Measurements from ENCODE around the gene TRIM67.

TRIM67 gene

DNA sequence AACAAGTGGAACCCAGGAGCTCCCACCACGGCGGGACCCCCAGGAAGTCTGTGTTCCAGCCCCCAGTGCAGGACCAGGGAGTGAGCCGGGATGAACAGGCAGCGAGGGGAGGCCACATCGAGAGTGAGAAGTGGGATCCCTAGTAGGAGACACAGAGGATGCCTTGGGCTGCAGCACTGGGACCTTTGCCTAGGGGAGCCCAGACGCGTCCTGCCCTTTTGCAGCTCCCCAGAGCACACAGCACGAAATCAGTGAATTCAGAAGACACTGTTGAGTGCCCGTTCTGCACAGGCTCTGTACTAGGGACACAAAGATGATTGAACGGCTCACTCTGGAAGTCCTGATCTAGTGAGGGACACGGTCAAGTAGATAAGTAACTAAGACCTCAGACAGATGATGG is 23.5 kb downstream of the TRIM67 start:
- DNase-seq, result no peak

DNA sequence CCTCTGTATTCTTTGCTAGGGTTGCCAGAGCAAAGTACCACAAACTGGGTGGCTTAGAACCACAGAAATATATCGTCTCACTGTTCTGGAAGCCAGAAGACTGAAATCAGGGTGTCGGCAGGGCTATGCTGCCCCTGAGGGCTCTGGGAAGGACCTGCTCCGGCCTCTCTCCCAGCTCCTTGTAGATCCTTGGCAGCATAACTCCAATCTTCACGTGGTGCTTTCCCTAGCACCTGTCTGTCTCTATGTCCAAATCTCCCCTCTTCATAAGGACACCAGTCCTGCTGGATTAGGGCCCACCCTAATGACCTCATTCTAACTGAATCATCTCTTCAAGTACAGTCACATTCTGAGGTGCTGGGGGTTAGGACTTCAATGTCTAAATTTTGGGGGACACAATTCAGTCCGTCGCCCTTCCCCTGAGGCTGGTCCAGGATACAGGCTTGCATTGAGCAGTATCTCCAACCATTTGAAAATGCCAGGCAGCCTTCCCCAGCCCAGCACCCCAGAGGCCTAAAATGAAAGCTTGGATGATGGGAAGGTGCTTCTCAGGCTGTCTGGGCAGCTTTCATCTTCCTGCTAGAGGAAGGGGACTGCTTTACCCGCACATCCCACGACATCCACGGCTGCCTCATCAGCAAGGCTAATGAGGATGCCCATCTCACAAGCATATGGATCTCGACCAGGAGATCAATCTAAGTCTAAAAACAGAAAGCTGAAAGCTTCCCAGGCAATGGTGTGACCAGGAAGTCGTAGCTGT is 24.7 kb downstream of the TRIM67 start:
- DNase-seq, result no peak

DNA sequence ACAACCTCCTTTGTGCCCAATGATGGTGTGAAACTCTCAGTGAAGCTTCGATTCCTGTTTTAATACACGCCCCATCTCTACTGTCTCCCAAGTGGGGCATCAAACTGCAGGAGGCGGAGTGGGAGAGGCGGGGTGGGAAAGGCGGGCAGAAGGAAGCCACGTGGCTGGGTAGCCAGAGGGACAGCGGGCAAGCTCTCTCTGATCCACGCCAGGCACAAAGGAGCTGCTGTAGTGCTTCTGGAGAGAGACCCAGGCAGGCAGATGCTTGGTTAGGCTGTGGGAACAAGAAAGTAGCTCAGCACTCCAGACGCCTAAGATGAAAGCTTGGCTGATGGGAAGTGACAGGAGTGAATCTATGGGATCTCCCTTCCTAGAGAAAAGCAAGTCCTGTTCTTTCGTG is 25.7 kb downstream of the TRIM67 start:
- no peak for DNase-seq

DNA sequence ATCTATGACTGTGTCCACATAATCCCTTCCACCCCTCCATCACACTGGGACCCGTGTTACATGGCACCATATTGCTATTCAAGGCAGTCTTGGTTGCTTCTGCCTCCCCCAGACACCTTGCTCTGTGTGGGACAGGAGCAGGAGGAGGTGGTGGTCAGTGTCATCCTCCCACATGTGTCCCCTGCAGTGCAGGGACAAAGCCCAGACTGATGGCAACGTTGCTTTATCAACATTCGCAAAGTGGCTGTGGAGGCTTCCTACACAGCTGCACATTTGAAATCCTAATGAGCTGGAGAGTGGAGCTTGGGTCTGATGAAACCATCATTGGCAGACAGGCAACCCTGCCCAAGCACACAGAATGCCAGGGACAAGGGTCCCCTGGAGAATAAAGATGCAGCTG is 26.2 kb downstream of the TRIM67 start:
- no peak for DNase-seq

DNA sequence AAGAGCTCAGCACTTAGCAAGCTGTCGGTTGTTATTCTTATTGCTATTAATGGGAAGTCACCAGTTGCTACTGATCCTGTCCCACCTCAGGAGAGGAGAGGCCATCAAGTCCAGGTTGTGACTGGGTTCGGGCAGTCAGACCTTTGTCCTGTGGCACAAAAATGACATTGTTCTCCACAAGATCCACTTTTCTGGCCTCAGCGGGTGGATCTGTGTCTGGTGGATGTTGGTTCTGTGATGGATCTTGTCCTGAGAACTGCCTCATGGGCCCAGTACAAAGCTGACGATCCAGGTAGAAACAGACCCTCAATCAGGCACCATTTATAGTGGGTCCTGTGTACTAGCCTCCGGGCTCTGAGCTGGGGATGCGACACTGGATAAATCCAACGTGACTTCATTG is 26.9 kb downstream of the TRIM67 start:
- no peak for DNase-seq

GRCh38 chr1:231189683-231190270 is 27.9 kb downstream of the TRIM67 start:
- DNase-seq, result no peak

DNA sequence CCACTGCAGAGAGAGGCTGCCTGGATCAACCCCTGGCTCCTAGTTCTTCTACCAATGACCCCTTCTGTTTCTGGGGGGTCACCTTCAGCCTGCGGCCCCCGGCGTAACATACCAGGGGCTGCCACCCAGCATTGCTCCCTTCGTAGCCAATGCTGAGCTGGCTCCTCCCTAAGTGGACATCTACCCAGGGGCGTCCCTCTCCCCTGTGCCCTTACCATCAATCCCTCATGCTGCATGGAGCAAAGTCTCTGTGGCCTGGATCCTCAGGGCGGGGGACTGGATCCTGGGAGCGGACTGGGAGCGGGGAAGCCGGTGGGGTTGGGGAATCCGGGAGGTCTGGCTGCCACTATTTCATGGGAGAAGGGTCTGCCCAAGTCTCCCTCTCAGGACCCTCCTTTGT is 28.6 kb downstream of the TRIM67 start:
- no peak for DNase-seq

- DNase-seq, result no peak
Observed at GRCh38 chr1:231192620-231193163, 30.8 kb downstream of the TRIM67 start.

DNA sequence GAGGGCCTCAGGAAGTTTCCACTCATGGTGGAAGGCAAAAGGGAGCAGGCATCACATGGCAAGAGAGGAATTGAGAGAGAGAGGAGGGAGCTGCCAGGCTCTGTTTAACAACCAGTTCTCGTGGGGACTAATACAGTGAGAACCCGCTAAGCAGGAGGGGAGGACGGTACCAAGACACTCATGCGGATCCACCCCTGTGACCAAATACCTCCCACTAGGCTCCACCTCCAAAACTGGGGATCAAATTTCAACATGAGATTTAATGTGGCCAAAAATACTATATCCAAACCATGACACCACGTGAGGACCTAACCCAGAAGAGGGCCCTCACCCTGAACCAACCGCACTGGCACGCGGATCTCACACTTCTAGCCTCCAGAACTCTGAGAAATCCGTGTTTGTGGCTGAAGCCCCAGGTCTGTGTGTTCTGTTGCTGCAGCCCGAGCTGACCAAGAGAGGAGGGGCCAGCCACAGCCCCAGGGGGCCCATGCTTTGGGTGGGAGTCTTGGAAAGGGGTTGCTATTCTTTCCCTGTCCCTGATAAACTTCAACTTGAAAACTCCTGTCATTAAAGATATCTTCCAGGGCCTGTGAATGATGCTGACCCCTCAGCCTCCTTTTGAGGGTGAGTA is 32.0 kb downstream of the TRIM67 start:
- no peak for DNase-seq

- DNase-seq, result no peak
Observed at GRCh38 chr1:231194476-231194842, 32.6 kb downstream of the TRIM67 start.

GRCh38 chr1:231194843-231195516 is 33.1 kb downstream of the TRIM67 start:
- DNase-seq, result no peak

GRCh38 chr1:231196307-231196706 is 34.4 kb downstream of the TRIM67 start:
- DNase-seq, result no peak

DNA sequence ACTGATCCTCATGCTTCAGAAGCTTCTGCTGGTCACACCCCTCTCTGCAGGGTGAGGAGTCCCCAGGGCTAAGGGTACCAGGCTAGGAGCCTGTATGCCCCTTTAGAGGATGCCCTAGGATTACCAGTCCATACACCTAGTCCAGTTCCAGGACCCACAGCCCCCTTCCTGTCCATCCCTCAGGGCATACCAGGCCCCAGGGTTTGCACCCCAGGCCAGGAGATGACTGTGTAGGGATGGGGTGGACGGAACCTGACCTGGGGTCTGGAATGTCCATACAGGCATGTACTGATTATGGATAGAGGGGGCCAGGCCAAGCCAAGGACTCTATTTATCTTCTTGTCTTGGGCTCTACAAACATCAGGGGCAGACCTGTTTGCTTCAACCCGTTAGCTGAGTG is 34.9 kb downstream of the TRIM67 start:
- DNase-seq, result no peak

DNA sequence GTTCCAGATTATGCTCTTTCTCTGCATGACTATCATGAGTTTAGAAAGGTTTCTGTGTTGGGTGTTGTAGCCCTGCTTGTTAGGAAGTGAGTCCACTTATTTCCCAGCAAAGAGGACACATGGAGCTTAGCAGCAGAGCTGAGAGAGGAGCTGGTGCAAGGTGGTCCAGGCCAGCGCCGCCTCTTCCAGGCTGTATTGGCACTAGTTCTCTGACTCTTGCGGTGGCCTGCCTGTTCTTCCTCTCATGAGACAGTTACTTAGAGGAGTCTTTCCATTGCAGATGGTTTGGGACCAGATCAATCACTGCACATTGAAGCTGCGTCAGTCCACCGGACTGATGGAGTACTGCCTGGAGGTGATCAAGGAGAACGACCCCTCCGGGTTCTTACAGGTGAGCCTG is 38.0 kb downstream of the TRIM67 start:
- no peak for DNase-seq

GRCh38 chr1:231200388-231201031 is 38.7 kb downstream of the TRIM67 start:
- DNase-seq, result no peak

DNA sequence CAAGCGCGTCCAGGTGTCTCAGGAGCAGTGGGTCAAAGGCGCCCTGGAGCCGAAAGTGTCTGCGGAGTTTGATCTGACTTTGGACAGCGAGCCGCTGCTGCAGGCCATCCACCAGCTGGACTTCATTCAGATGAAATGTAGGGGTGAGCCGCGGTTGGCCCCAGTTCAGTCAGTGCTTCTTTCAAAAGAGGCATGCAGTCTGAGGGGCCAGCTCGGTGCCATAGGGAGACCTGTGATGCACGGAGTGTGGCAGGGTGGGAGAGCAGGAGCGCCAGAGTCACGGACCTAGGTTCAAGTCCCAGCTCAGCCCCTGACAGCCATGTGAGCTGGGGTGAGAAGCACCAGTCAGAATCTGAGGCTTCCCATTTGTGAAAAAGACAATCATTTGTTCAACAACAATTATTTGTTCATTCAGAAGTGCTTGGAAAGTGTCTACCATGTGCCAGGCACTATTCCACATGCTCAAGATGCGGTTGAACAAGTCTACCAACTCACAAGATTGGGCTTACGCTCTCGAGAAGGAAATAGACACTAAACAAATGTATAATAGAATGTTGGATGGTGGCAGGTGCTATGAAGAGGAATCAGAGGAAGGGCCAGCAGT is 39.6 kb downstream of the TRIM67 start:
- DNase-seq, result no peak

- no peak for DNase-seq
Observed at GRCh38 chr1:231201979-231202633, 40.2 kb downstream of the TRIM67 start.

DNA sequence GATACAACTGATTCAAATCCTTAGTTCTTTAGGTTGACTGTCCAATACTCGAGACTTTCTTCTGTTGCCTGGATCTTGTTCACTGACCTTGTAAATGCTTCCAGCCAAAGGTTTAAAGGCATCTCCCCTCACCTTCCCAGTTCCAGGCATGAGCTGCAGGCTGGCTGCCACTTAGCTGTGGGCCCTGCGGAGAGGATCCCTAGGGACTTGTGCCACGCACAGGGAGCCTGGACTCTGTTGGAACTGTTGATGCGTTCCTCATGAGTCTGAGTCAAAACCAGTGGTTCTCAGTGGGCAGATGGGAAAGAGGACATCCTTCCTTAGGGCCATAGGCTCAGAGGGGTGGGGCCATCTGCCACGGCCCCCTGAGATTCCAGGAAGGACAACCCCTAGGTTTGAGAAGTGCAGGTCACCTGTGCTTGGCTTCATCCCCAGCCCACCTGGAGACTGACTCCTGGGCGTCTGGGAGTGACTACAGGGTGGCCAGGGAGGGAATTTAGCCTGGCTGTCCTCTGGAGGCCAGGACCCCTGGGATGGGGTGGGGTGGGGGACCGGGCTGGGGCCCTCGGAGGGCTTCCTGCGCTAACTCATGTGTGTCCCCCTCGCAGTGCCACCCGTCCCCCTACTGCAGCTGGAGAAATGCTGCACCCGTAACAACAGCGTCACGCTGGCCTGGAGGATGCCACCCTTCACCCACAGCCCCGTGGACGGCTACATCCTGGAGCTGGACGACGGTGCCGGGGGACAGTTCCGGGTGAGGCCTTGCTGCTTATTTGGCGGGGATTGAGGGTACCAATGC is 41.6 kb downstream of the TRIM67 start:
- no peak for DNase-seq

- no peak for DNase-seq
Observed at GRCh38 chr1:231206856-231207255, 45.0 kb downstream of the TRIM67 start.

GRCh38 chr1:231207437-231207836 is 45.6 kb downstream of the TRIM67 start:
- DNase-seq, result no peak

DNA sequence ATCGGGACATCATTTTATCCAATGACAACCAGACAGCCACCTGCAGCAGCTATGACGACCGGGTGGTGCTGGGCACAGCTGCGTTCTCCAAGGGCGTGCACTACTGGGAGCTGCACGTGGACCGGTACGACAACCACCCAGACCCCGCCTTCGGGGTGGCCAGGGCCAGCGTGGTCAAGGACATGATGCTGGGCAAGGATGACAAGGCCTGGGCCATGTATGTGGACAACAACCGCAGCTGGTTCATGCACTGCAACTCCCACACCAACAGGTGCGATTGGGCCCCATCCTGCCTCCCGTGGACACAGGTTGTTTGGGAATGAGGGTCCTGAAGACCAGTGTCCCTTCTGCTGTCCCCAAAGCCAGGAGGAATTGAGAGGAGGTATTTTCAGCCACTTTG is 47.1 kb downstream of the TRIM67 start:
- no peak for DNase-seq
